Cerebellar cortex (tissue), 1 donor: ENCODE measurements around the gene DICER1.

Experiments used
- DNase-seq: peaks from one replicate; pipeline ENCODE4 v3.0.0-alpha.2; 2015; ENCODE audit warnings: low spot score

Gene DICER1

DNA sequence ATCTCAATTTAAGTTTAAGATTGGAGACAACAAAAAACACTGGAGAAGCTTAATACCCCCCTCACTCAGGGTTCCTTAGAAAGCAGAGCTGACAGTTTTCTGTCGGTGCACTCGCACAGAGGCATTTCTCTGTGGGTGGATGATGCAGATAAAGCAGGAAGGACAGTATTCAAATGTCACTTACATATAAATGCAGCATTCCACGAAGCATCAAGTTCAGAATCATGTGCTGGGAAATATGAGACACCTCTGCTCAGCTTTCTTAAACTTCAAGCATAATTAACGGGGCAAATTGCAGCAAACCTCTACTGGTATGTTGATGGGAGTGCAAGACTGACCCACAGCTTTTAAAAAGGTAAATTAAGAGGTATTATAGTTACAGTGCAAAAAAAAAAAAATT lies 68.7 kb downstream of the DICER1 start:
- no peak for DNase-seq

DNA sequence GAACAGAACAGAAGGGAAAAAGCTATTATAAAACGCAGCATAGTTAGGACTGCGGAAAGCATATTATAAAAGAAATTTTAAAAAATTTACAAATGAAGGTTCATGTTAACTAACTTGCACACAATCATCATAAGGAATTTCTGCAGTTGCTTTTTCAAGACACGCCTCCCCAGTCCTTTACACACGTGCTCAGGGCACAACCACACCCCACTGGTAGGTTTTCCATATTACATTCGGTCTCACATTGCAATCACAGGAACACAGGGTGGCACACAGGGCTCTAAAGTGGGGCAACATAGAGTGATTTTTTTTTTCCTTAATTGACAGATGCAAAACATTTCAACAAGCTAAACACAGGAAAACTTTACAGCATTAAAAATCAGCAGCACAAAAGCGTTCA lies 69.7 kb downstream of the DICER1 start:
- no peak for DNase-seq

DNA sequence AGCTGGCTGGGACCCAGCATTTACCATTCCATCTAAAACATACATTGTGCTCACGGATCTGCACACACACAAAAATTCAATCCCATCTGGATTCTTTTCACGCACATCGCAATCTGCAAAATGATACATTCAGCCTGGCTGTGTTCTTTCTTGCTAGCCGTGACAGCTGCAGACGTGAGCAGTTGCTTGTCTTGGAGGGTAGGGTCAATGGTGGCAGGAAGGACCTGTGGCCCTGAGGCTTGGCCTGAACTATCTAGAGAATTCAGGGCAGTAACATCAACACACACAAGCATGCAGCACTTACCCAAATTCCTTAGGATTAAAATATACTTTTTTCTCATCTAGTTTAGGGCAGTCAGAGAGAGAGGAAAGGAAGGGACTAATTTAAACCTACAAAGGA lies 72.0 kb downstream of the DICER1 start:
- no peak for DNase-seq

DNA sequence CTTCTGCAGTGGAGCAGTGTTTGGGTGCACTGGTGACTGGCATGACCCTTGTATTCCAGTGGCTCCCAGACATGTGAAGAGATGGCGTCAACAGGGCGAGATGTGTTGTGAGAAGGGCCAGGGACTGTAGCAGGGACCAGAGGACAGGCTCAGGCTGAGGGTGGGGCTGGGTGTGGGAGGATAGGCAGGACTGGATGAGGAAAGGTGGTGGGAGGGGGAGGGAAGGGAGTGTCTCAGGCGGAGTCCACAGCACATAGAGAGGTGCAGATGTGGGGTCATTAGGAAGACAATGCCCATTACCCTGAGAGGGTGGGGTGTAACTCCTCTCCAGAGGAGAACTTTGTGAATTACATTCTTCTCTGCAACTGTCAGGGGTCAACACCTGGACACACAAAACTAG lies 78.5 kb downstream of the DICER1 start:
- no peak for DNase-seq

DNA sequence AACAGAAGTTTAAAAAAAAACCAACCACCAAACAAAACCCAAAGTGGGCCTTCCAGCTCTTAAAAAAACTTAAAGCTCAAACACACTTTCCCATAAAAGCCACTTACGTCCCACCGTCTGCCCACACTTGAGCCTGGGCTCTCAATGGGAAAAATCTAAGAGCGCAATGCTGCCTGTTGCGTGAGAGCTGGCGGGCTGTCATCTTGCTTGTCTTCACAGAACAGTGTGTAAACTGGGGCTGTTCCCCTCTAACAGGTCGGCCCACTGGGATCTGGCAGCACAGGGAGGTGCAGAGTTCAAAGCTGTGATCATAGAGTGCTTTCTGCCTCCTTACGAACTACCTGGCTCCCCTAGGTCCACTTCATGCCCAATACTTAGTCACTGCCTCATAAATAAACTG lies 80.0 kb downstream of the DICER1 start:
- no peak for DNase-seq

DNA sequence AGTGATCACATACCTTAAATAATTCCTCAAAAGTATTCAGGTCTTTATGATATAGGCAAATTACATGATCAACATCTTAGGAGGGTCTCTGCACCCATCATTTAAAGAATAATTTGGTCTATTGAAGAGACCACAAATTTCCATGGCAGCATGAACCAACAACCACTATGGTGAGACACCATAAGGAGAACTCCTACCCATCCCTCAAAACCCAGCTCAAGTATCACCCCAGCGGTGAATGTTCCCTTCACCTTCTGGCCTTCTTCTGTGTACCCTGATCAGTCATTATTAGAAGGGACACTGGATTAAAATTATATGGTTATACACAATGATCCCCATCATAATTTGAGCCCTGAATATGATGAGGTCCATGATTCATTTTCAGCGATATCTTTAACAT lies 81.5 kb downstream of the DICER1 start:
- DNase-seq = no peak

DNA sequence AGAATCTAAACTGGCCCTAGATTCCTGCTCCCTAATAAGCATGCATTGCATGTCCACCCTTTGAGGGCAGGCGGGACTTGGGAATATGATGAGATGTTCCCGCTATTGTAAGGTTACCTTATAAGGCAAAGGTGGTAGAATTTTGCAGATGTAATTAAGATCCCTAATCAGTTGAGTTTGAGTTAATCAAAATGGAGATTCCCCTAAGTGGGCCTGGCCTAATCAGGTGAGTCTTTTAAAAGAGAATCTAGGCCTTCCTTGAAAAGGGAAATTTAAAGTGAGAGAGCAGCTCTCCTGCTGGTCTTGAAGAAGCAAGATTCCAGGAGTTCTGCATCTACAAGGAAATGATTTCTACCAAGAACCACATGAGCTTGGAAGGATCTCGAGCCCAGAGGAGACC lies 83.4 kb downstream of the DICER1 start:
- DNase-seq = no peak

DNA sequence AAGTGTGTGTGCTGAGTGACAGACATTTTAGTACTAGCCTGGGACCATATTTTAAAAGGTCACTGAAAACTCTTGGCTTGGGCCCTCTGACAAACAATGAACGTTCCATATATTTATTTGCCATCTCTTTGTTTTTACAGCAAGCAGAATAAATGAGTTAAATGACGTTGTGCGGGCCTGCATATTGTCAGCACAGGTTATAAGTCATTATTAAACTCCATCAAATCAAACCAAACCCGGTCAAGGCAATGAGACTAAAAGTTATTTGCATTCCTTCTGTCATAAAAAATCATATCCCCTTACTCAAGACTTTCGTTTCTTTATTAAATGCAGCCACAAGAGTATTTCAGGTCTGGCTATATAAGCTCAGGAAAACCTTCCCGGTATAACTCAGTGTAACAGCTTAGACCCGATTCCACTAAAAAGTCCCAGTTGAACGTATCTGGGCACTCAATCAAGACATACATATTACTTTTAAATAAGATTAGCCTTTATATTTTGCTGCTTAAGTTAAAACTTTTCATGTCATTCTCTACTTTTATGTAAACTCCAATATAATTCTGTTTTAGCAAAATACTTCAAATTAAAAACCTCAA lies 84.9 kb downstream of the DICER1 start:
- no peak for DNase-seq

DNA sequence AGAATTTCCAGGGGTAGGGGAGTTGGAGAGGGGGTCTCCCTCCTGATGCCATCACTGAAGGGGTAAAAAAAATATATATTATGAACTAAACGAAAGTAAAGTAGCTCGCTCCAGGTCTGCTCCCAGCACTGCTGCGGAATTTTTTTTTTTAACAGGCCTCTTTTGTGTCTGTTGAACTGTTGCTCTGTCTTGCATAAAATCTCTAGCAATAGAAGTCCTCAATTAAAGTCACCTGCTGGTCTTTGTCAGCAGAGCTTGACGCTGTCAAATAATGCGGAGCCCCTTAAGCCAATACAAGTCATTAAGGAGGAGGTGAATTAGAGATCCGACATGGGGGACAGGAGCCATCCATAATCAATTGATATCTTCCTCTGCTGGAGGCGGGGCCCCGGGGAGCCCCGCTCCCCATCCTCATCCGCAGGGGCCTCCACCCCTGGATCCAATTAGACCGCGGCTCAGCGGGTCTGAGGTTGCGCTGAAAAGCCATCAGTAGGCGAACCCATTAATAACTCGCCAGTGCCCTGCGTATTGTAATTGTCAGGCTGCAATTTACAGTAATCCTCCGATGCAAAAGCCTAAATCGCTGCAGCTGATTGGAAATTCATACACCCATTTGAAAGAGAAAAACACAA lies 85.6 kb downstream of the DICER1 start:
- no peak for DNase-seq

DNA sequence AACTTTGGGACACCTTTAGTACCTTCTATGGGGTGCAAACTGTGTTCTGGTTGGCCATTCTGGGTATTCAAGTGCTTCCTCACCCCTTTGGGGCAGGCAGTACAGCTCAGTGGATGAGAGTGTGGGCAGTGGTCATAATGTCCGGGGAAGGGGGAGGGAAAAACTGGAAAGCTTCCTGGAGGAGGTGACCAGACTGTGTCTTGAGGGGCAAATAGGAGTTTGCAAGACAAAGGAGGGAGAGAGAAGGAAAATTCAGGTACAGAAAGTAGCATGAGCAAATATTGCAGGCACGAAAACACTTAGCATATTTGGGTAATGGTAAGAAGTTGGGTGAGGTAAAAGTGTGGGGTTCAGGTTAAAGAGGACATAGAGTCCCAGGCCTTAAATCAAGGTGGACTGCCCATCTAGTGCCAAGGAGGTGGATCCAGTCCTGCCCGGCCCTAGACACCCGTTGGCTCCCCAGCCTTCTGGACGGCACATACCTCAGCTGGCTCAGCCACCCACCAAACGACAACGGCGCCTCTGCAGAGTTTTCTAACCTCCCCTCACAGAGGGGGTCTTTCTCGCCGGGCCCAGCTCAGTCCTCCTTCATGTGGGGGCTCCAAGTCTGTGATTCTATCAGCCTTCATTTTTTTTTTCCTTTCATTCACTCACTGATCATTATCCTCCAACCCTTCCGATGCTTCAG lies 86.4 kb downstream of the DICER1 start:
- no peak for DNase-seq

DNA sequence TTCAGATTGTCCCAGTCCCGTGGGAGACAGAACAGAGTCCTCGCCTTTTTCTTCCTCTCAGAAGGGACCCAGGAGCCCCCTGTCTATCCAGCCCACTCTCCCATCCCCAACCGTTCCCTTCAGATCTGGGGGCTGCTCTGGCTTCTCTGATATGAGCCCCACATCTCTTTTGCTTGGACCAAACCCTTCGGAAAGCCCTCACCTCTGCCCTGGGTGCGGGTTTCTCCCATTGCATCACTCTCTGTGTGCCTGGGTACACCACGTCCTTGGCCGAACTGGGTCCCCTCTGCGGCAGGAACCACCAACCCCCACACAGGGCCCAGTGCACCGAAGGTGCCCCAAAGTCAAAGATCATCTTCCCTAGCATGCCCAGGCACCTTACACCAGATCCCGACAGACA lies 87.8 kb downstream of the DICER1 start:
- DNase-seq = no peak

DNA sequence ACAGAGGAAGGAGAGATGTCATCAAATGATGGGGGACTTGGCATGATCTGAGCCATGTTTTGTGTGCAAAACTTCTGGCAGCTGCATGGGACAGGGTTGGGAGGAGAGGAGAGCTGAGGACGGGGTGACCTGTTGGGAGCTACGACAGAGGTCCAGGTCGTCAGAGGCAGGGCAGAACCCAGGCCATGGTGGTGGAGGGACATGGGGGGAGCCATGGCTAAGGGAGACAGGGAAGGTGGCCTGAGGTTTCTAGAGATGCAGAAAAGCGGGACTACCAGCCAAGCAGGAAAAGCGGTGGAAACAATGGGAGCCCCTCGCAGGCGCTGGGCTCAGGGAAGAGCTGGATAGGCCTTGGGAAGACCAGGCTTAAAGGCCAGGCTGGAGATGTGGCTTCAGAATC lies 88.3 kb downstream of the DICER1 start:
- DNase-seq = no peak

DNA sequence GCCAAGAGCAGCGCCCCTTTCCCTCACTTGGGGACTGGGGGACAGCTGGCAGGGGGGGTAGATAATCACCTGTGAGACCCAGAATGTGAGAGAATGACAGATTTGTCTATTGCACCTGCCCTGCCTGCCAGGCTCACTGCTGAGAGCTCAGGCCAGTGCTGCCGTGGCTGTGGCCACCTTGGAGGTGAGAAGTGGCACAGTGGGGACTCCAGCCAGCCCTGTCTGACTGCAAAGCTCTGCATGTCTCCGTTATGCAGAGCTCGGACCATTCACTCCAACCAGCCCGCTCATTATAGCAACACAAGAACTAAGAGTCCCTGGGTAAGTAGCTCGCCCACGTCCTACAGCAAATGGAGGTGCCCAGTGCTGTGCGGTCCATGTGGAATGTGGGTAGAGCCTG lies 88.8 kb downstream of the DICER1 start:
- DNase-seq = no peak

DNA sequence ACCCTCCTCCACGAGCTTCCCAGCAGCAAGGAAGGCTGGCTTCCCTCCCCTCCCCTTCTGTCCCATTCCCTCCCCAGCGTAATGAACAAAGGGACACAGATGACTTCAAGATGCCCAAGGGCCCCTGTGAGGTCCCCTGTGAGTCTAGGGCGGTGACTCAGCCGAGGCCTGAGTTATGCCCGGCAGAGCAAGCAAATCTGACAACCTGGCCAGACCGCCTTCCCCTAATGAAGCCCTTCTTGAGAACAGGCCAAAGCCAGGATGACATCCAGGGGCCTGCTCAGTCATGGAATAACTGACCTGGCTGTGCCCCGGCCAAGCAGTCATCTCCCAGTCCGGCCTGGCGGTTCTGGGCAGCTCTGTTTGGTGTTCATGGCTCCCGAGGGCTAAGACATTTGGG lies 89.2 kb downstream of the DICER1 start:
- no peak for DNase-seq

DNA sequence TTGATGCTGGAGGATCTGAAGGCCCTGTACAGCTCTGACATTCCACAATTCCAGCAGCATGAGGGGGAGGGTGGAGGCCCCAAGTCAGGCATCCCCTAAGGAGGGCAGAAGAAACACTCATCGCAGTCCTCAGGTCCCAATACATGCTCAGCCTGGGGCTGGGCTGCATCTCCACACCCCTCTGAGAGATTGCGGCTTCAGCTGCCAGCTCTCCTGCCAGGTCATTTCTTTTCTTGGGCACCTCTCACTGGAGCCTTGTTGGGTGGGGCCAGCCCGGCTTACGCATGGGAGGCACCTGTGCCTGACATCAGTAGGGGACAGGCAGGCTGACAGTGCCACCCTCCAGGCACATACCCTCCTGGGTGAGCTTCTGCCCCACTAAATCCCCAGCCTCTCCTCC lies 89.8 kb downstream of the DICER1 start:
- DNase-seq = no peak

DNA sequence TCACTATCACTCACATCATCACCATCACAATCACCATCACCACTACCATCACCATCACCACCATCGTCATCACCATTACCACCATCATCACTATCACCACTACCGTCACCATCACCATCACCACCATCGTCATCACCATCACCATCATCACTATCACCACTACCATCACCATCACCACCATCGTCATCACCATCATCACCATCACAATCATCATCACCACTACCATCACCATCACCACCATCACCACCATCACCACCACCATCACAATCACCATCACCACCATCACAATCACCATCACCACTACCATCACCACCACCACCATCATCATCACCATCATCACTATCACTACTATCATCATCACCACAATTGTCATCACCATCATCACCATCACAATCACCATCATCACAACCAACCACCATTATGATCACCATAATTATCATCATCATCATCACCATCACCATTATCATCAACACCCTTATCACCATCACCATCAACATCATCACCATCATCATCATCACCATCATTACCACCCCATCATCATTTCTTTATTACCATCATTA lies 90.8 kb downstream of the DICER1 start:
- DNase-seq = no peak

DNA sequence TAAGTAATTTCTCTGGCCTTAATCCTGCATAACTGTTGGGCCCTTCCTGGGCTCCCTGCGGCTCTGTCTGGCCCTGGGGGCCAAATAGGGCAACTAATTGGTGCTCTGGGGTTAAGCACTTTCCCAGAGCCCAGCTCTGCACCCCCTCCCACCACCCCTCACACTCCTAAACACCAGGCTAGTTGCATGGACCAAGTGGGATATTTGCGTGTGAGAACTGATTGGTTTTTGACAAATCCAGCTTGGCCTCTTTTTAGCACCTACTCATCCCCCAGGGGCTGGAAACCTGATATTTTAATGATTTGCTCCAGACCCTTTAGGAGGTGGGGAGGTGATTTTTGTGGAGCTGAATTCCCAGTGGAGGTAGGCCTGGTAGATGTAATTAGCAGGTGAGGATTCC lies 91.9 kb downstream of the DICER1 start:
- DNase-seq = no peak

DNA sequence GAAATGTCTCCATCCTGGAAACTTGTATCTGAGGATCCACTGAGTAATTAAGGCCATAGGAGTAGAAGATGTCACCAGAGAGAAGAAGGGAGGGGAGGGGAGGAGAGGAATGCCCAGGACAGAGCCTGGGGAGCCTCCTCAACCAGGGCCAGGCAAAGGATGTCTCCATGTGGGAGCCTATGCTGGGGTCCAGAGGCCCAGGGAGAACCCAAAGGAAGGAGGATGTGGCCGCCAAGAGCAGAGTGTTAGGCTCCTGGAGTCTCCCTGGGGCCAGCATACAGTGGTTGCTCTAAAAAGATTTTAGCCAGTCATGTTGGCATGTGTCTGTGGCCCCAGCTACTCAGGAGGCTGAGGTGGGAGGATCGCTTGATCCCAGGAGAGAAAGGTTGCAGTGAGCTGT lies 92.6 kb downstream of the DICER1 start:
- no peak for DNase-seq

DNA sequence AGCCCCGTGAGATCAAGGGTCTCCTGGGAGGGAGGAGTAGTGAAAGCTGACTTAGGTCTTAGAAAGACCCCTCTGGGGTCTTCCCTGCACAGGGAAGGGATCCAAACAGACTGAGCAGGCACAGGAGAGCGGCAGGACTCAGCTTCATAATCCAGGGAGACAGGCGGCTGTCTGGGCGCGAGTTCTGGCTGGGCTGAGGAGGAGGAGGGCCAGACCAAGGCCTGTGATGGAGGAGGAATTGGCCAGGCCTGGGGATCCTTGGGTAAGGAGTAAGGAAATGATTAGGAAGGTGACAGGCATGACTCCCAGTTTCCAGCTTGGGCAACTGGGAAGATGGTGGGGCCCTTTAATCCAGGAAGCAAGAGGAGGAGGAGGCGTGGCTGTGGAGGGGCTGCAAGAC lies 93.1 kb downstream of the DICER1 start:
- DNase-seq = no peak

DNA sequence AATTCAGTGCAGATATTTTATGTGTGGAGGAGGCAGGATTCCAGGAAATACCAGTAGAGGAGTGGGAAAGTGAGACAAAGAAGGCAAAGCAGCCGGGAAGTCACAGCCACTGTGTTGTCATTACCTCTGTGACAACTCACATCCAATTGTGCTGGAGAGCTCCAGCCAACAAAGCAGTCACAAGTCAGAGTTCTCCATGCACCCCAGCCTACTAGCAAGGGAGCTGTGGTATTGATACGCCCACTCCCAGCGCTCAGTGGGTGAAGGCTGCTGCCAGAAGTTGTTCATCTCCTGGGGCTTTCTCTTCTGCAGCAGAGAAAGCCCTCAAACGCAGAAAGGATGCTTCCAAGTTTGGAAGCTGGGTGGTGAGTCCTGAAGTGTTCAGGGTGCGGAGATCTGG lies 93.9 kb downstream of the DICER1 start:
- DNase-seq = no peak

DNA sequence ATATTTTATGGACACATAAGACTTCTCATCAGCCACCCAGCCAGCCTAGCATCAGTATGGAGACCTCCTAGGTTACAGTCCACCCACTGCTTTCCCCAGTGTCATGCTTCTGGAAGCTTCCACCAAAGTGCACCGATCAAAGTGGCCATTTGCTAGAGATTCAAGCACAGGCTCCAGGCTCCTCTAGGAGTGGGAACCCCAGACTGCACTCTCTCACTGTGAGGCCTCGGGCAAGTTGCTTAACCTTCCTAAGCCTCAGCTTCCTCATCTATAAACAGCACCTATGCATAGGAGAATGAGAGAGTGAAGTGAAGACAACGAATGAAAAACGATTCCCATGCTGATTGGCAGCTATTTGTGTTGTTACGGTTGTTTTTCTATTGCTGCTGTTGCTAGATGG lies 94.4 kb downstream of the DICER1 start:
- DNase-seq = no peak

DNA sequence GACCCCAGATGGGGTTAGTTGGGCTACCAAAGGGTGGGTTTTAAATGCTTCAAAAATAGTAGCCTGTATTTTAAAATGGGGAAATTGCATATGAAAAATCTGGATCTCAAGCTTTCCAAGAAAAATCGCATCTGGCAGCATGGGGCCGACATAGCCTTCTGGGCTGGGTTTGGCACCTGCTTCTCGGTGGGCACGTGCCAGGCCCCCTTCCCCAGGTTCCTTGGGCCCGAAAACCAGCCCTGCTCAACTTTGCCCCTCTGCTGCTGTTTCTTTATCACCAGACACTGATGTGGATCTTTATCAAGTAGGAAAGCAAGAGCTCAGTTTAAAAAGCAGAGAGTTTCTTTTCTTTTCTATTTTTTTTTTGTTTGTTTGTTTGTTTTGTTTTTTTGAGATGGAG lies 95.1 kb downstream of the DICER1 start:
- DNase-seq = no peak

DNA sequence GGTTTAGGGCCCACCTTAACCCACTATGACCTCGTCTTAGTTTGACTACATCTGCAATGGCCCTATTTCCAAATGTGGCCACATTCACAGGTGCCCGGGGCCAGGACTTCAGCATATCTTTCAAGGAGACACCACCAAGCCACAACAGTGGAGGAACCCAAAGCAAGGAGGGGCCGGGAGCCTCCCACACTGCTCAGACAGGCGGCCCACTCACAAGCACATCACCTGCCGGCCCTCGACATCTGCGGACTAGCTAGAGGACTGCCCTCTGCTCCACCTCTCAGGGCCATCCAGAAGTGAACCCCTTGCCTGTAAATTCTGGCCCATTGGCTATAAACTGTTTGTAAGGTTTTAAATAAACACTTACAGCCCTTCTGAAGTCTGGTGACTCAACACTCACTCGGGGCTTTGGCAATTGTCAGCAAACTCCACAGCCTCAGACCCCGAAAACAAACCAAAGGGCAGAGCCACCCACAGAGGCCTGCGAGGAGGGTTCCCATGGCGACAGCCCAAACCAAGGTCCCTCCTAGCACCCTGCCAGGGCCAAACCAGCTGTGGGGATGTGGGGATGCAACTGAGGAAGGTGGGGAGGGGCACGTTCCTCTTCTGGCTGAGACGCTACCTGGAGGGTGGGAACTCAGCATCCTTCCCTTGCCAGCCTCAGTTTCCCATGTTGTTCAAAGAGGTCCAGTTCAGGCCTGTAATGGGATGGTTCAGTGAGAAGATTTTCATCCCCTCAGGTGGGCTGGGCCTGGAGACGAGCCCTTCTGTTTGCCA lies 95.8 kb downstream of the DICER1 start:
- DNase-seq = no peak
